Inferior parietal cortex (tissue), 1 donor: ENCODE measurements around the gene HES6.
"Not testable (repeated sequence)": the region's sequence is repeated elsewhere in the genome, so short reads cannot be mapped to it uniquely, and the experiment has no call there.

Source experiments
- DNase-seq: peaks from one replicate; pipeline ENCODE4 v3.0.0-alpha.2; 2016; ENCODE audit errors: extremely low spot score

The HES6 gene

DNA sequence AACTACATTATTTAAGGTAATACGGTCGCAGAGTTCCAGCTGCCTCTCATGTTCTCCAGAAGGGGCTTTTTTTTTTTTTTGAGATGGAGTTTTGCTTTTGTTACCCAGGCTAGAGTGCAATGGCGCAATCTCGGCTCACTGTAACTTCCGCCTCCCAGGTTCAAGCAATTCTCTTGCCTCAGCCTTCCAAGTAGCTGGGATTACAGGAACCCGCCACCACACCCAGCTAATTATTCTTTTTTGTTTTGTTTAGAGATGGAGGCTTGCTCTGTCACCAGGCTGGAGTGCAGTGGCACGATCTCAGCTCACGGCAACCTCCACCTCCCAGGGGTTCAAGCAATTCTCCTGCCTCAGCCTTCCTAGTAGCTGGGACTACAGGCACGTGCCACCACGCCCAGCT lies 33.6 kb upstream of the HES6 start:
- DNase-seq = not testable (repeated sequence)

DNA sequence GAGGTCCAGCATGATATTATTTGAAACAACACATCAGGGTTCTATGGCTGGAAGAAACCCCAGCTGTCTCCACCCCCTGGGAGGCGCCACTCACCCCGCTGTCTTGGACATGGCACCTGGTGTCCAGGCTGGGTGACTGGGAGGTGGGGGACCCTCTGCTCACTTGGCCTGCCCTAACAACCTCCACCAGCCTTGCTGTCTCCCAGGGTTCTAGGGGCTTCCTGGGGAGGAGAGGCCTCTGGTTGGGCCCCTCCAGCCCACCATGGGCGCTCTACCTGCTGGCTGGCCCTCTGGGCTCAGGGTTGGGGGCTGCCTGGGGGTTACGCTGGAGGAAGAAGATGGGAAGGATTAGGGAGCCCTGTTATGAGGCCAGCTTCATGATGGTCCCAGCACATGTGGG lies 32.3 kb upstream of the HES6 start:
- no peak for DNase-seq

DNA sequence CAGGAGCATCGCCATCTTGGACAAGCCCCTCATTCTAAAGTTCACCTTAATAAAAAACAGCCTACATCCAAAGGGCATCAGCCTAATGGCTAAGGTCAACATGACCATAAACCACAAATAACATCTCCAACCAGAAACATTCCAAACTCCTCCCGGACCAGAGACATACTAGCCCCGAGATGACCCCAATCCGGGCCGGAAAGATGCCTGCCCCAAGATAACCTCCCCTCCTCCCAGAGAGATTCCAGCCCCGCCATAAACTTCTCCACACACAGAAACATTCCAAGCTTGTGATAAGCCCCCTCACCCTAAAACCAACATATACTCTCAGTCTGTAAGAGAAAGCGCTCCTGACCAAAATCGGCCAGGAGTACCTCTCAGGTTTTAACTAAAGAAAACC lies 31.8 kb upstream of the HES6 start:
- not testable (repeated sequence) for DNase-seq

DNA sequence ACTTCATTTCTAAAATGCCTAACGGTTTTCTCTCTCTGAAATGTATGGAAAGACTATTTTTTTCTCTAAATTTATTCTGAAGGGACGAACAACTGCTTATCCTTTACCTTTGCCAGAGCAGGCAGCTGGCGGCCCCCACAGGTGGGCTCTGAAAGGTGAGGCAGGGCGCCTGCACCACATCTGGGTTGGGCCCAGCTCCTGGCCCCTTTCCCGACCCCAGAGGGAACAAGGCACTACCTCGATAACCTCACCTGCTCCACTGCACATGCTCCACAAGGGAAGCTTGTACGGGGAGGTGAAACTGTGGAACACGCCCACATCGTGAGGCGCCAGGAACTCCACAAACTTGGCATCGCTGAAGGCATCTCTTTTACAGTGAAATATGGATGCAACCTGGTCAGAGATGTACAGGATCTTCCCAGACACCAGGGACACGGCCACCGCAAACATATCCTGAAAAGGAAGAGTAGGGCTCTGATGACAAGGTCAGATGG lies 31.3 kb upstream of the HES6 start:
- no peak for DNase-seq

DNA sequence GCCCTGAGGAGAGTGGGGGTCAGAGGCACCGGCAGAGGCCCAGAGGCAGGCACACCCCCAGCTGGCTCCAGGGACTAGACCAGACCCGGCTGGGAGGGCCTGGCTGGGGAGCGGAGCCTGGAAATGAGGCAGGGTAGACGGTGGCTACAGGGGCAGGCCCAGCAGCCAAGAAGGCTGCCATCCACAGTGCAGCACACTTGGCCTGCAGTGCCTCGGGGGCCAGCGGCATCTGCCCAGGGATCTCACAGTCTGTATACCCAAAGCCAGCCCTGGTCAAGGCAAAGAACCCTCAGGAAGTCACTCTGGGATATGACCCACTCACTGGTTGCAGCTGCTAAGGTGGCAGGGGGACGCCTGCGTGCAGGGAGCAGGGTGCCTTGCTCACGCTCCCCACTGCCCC lies 30.8 kb upstream of the HES6 start:
- DNase-seq = no peak

- no peak for DNase-seq
Measured at GRCh38 chr2:238269741-238270140, 29.9 kb upstream of the HES6 start.

DNA sequence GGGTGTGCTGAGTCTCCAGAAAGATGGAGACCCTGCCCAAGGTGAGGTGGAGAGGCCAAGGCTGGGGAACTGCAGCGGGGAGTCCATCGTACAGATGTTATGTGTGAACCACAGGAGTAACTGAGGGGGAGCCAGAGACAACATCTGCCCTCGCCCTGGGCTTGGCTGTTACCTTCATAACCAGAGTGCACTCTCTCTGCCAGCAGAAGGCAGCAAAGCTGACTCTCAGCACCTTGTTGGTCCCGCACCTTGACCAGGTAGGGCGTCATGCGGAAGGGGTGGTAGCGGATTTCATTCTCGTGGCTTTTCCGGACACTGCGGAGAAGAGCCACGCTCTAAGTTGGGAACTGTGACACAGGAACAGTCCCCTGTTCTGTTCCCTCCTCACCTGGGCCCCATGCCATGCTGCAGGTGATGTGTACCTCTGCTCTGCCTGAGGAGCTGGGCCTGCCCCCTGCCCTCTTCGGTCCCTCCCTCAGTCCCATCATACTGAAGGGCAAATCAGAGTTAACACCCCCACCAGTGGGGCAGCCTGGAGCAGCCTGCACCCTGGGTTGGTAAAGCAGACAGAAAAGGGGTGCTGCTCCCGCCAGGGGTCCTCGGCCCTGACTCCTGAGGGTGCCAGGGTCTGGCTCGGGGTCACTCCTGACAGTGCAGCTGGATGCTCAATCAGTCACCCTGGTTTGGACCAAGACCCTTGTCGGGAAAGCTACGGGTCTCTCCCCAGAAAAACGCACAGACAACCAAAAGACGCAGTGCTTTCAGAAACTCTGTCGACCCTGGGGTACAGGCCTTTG lies 28.2 kb upstream of the HES6 start:
- no peak for DNase-seq

GRCh38 chr2:238267341-238267710 lies 27.5 kb upstream of the HES6 start:
- no peak for DNase-seq

DNA sequence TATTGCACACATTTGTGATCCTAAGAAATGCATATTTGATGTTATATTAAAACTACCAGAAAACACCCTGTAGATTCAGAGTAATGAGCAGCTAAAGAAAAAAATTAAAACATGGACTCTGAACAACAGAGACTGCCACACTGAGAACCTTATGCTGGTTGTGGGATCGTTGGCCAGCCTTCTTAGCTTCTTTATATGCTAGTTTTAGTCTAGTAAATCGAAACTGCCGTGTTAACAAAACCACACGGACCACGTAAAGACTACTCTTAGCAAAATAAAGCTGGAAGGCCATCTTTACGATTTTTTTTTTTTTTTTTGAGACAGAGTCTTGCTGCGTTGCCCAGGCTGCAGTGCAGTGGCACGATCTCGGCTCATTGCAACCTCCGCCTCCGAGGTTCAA lies 25.8 kb upstream of the HES6 start:
- DNase-seq = no peak

DNA sequence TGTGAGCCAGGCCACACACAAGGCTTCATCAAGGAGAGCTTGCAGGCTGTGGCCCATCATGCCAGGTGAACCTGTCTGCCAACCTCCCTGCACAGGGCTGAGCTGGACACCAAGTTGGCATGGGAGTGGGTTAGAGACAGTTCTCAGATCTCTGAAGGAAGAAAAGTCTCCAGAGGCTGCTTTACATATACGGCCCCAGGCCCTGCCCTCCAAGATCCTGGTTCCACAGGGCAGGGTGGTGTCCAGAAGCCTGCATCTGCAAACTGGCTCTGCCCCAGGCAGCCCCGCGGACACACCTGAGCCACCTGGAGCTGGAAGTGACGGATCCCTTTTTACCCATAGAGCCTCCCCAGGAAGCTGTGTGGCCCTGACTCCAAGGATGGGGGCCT lies 24.2 kb upstream of the HES6 start:
- no peak for DNase-seq

DNA sequence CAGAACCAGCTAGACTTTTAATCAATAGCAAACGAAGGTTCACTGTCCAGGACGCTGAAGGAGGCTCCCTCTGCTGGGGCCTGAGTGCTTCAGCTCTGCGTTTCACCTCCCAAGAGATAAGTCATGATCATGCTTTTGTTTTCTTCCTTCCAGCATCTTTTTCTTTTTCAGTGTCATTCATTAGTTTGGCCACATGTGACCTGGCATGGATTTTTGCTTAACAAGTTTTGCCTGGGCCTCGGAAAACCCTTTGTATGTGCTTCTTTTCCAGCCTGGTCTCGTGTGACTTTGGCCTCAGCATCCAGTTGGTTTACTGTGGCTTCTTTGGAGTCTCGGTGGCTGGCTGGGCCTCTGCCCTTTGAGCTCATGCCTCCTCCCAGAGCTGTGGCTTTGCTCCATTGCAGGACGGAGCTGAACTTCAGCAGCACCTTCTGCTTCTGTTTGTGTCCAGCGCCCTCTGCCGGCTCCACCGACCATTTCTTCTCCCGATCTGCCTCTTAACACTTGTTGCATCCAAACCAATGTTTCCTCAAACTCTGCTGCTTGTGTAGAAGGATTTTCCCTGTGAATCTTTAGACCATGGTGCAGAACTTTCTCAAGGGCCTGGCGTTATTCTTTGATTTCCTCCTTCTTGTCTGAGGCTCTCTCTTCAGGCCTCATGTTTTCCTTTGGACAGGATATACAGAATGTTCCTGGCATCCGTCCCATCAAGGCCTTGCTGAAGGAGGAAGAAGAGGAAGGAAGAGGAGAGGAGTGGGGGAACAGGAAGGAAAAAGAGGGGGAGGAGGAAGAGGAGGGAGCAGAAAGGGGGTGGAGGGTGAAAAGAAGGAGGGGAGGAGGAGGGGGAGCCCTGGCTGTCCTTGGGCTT lies 23.6 kb upstream of the HES6 start:
- peak; percentile 94 for DNase-seq

DNA sequence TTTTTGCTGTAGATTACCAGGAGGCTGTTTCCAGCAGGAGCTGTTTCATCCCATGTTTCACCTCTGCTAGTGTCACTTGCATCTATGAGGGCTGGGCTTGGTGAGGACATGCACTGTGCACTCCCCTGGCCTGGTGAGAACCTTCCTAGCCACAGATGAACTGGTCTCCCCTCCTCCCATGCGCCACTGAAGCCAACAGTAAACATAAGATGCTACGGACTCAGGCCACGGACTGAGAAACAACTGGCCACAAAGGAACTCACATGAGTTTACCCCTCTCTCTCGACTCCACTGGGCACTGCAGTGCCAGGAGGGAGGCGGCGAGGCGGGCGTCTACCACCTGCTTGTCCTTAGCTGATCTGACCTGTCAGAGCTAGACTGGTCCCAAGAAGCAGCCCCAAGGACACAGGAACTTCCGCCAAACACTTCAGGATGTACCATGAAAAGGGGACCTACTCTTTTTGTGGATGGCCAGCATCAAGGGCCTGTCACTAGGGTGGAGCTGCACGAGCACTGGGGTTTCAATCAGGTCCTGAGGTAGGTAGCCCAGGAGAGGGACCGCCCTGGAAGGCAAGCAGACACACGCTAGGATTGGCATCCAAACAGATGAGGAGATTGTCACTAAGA lies 22.8 kb upstream of the HES6 start:
- DNase-seq = no peak

- no peak for DNase-seq
Measured at GRCh38 chr2:238261718-238262375, 22.0 kb upstream of the HES6 start.

DNA sequence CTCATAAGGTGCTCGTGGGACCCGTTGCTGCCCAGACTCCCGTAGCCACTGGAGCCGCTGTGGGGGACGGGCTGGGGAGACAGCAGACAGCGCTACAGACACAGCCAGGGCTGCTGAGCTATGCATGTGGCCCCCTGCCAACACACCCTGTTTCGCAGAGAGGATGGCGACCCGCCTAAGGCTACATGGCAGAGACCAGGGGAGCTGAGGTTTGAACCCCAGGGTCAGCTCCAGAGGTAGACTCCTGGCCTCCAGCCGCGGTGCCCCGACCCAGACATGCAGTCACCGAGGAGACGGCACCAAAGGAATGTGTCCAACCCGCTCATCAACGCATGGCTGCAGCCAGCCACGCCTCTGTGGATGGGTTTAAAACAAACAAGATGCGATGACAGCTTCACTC lies 21.0 kb upstream of the HES6 start:
- DNase-seq = no peak

DNA sequence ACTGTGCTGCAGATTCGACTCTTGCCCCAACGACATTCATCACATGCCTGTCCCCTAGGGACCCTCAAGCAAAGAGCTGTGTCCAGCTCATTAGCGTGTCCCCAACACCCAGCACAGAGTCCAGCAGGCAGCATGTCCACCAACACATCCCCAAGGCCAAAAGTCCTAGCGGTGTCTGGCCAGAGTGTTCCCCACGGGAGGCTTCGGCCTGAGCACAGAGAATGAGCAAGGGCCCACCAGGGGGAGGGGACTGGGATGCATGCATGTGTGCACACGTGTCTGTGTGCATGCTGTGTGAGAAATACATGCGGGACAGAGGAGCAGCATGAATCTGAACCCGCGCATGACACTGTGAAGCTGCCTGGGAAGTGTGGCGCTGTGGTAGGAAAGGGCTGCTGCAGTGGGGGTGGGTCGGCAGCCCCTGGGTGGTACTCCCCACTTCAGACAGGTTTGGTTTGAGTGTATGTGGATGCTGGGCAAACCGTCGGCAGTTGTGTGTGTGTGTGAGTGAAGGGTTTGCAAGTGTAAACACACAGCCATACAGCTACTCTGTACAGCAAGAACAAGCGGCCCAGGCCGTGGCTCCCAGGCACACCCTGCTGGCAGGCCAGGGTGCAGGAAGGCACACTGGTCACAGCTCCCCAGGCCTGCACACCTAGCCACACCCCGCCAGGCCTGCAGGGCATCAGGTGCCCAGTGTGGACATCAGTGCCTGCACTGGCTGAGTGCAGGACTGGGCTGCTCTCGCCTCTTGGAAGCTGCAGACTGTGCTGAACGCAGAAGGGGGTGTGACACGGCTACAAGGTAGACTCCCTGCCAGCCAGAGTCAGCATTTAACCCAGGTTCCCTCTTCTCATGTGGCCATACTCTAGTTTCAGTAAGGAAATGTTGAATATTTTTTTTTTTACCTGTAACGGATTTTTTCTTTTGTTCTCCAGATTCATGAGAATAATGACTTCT lies 19.5 kb upstream of the HES6 start:
- no peak for DNase-seq

DNA sequence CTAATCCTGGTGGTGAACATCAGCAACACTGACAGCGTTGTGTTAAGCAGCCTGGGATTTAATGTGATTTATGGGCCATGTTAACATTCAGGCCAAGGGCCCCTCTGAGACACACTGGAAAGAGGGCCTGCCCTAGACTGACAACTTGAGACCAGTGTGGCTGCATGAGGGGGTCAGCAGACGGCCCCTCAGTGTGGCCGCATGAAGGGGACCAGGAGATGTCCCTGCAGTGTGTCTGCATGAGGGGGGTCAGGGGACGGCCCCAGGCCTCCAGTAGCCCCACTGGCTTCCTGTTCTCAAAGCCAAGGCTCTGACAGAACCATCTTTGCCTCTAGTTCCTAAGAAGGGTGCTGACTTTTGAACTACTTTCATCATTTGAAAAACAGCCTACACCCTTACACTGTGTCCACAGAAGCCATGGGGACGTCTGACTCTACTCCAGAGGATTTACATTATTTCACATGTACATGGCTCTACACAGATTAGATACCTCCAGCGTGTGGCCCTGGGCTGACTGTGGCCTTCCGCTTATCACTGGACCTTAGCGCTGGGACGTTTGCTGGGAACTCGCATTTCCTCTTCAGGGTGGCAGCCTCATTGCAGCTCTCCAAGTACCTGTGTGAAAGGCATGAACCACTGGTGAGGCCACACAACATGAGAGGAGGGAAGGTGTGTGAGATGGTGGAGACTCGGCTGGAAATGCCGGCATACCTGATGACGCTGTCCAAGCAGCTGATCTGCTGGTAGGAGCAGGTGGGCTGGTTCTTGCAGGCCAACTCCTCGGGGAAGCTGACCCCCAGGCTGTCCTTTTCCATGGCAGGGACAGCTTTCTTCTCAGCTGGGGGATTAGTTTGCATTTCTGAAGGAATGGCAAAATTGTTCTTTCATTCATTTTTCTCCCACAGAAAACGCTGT lies 18.2 kb upstream of the HES6 start:
- DNase-seq = no peak

GRCh38 chr2:238256594-238257104 lies 16.8 kb upstream of the HES6 start:
- peak; percentile 61 for DNase-seq

GRCh38 chr2:238256111-238256510 lies 16.3 kb upstream of the HES6 start:
- DNase-seq = no peak

- DNase-seq = no peak
Measured at GRCh38 chr2:238255636-238256035, 15.8 kb upstream of the HES6 start.

- no peak for DNase-seq
Measured at GRCh38 chr2:238255151-238255551, 15.3 kb upstream of the HES6 start.
